GM12873 (cell line): ENCODE measurements around the gene ATL1.

Experiments used
- TF ChIP-seq, protein P1 (sequence below): IDR thresholded peaks from 2 replicates; pipeline ENCODE4 v1.5.1; 2012; ENCODE audit warnings: low read depth, mild to moderate bottlenecking, moderate library complexity, low read length, control low read depth; ENCODE audit not compliant: insufficient read depth; ENCODE audit errors: missing control alignments

ATL1 gene

DNA sequence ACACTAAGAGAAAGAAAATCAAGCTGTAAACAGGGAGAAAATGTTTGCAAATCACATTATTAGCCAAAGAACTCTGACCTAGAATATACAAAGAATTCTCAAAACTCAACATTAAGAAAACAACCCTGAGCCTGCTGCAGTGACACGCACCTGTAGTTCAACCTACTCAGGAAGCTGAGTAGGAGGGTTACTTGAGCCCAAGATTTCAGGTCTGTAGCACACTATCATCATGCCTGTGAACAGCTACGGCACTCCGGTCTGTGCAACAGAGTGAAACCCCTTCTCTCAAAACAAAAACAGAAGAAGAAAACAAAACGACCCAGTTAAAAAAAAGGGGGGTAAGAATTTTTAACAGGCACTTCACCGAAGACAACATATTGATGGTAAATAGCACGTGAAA lies 87.3 kb downstream of the ATL1 start:
- TF ChIP-seq, protein P1, sequence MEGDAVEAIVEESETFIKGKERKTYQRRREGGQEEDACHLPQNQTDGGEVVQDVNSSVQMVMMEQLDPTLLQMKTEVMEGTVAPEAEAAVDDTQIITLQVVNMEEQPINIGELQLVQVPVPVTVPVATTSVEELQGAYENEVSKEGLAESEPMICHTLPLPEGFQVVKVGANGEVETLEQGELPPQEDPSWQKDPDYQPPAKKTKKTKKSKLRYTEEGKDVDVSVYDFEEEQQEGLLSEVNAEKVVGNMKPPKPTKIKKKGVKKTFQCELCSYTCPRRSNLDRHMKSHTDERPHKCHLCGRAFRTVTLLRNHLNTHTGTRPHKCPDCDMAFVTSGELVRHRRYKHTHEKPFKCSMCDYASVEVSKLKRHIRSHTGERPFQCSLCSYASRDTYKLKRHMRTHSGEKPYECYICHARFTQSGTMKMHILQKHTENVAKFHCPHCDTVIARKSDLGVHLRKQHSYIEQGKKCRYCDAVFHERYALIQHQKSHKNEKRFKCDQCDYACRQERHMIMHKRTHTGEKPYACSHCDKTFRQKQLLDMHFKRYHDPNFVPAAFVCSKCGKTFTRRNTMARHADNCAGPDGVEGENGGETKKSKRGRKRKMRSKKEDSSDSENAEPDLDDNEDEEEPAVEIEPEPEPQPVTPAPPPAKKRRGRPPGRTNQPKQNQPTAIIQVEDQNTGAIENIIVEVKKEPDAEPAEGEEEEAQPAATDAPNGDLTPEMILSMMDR: no peak

DNA sequence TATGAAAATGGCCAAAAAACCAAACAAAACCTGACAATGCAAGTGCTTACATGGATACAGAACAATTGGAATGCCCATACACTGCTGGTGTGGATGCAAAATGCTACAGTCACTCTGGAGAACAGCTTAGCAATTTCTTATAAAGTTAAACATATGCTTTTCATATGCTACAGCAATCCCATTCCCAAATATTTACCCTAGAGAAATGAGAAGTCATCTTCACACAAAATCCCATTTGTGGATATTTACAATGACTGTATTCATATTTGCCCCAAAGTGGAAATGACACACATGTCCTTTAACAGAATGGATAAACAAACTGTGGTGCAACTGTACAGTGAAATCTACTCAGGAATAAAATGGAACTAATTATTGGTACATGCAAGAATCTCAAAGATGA lies 87.8 kb downstream of the ATL1 start:
- TF ChIP-seq, protein P1: no peak

DNA sequence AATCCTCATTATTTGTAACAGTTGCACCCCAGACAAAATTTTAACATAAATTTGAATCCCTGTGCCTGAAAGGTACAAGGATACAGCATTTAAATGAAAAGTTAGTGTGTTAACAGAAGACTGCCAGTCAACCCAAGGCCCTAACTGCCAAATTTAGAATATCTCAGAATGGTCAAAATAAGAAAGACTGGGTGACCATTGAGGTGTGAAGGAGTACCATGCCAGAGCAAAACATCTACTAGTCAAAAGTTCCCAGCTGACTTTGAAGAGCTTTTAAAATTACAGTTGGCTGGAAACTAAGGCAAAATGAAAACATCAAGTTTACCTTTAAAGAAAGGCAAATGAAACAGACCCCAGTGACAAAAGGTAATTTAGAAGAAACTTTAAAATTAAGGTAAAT lies 89.7 kb downstream of the ATL1 start:
- TF ChIP-seq, protein P1: no peak

DNA sequence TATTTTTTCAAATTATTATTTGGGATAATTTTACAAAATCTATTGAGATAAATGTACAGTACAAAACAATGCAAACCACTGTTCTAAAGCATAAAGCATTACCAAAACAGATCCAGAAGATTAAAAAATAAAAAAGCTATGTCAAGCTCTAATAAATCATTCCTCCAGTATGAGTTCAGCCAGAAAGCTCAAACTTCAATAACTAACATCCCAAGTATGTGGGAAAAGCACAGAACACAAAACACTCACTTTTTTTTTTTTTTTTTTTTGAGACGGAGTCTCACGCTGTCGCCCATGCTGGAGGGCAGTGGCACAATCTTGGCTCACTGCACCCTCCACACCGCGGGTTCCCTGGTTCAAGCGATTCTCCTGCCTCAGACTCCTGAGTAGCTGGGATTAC lies 96.8 kb downstream of the ATL1 start:
- TF ChIP-seq, protein P1: no peak

DNA sequence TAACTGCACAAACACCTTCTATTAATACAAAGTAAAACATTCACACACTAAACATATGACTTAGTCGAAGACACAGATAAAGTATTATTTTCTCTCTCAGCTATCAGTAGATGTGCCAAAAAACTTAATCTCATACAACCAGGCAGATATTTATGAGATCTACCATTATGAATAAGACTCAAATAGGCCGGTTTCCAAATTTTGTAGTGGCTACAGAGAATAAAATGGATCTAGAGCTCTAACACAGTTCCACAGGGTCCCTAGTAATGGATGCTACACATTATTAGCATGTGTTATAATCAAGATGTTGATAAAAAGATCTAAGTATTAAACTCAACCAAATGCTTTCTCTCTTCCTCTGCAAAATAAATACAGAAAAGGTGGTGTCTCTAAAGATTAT lies 97.8 kb downstream of the ATL1 start:
- TF ChIP-seq, protein P1: no peak

DNA sequence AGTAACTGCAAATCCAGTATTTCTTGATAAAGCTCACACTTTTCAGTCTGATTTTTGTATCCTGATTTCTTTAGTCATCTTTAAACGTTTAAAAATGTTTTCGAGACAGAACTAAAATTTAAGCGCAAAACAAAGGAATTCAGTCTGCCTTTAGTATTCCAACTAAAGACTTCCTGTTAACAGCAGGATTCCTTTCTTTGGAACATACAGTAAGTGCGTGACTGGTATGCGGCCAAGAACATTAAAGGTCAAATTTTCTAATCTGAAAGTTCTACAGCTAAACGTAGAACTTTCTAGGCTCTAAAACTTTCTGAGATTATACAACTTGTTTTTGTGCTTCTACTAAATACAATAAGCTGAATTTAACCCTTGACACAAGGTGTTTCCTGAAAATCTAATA lies 98.3 kb downstream of the ATL1 start:
- TF ChIP-seq, protein P1: no peak

DNA sequence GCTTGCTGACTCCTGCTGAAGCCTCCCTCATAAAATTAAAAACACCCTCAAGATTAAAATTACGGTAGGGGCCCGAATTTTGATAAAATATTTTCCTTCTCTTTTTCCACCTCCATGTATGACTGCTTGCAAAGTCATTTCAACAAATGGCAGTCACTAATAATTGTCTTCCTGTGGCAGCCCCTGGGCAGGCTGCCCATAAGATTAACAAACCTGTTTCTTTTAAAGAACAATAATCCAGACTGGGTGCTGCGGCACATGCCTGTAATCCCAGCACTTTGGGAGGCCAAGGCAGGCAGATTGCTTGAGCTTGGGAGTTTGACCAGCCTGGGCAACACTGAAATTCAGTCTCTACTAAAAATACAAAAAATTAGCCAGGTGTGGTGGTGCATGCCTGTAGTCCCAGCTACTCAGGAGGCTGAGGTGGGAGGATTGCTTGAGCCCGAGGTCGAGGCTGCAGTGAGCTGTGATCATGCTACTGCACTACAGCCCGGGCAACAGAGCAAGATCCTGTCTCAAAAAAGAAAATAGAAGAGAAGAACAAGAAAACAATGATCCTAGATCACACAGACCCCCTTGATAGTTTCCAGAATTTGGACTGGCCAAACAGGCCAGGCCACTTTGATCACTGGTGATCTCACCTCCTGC lies 99.5 kb downstream of the ATL1 start:
- TF ChIP-seq, protein P1: no peak
